Trophoblast cell (in vitro differentiated cells and primary cell): ENCODE results near the gene PIWIL4.
A peak's percentile ranks its signal among the peaks of the same experiment; 100 is the strongest.
"Not testable (repeated sequence)": the region's sequence is repeated elsewhere in the genome, so short reads cannot be mapped to it uniquely, and the experiment has no call there.

Experiments used
- DNase-seq, 2 donors: peaks; one replicate each; pipeline ENCODE4 v3.0.0-alpha.2; 2016
- H2AFZ ChIP-seq: 2 replicates; pipeline ENCODE4 v1.6.1; 2013; ENCODE audit warnings: low read length, moderate library complexity, mild to moderate bottlenecking; ENCODE audit not compliant: insufficient read depth, poor library complexity
- H2AK5ac ChIP-seq: 2 replicates; pipeline ENCODE4 v1.6.1; 2013; ENCODE audit warnings: mild to moderate bottlenecking, low read length
- H2BK120ac ChIP-seq: 2 replicates; pipeline ENCODE4 v1.6.1; 2013; ENCODE audit warnings: low read length, mild to moderate bottlenecking, moderate library complexity; ENCODE audit not compliant: insufficient read depth, poor library complexity
- H2BK12ac ChIP-seq: 2 replicates; pipeline ENCODE4 v1.6.1; 2013; ENCODE audit warnings: mild to moderate bottlenecking, low read length, moderate library complexity
- H2BK5ac ChIP-seq: 2 replicates; pipeline ENCODE4 v1.6.1; 2013; ENCODE audit warnings: low read length, low read depth, moderate library complexity, mild to moderate bottlenecking; ENCODE audit not compliant: poor library complexity
- H3K14ac ChIP-seq: 2 replicates; pipeline ENCODE4 v1.6.1; 2013; ENCODE audit warnings: mild to moderate bottlenecking, low read length
- H3K18ac ChIP-seq: 2 replicates; pipeline ENCODE4 v1.6.1; 2013; ENCODE audit warnings: mild to moderate bottlenecking, low read length
- H3K23ac ChIP-seq: 2 replicates; pipeline ENCODE4 v1.6.1; 2013; ENCODE audit warnings: low read length
- H3K27ac ChIP-seq: 2 replicates; pipeline ENCODE4 v1.5.1; 2013; ENCODE audit warnings: low read depth, mild to moderate bottlenecking, inconsistent platforms, low read length, moderate library complexity
- H3K27me3 ChIP-seq: 2 replicates; pipeline ENCODE4 v1.6.1; 2013; ENCODE audit warnings: inconsistent platforms, mild to moderate bottlenecking, low read length, moderate library complexity; ENCODE audit not compliant: insufficient read depth
- H3K36me3 ChIP-seq, 2 experiments: 1 replicate in 1 of 2; 2 replicates in 1 of 2; pipeline ENCODE4 v1.6.1; 2013; ENCODE audit warnings: low read length in 2 of 2, mild to moderate bottlenecking in 2 of 2, moderate library complexity in 1 of 2; ENCODE audit not compliant: insufficient read depth in 2 of 2, control insufficient read depth in 1 of 2
- H3K4ac ChIP-seq: 2 replicates; pipeline ENCODE4 v1.6.1; 2013; ENCODE audit warnings: low read depth, mild to moderate bottlenecking, low read length, moderate library complexity
- H3K4me1 ChIP-seq, 2 experiments: 1 replicate in 1 of 2; 2 replicates in 1 of 2; pipeline ENCODE4 v1.6.1; 2013; ENCODE audit warnings: low read length in 2 of 2, mild to moderate bottlenecking in 2 of 2, moderate library complexity in 1 of 2; ENCODE audit not compliant: insufficient read depth in 2 of 2, control insufficient read depth in 1 of 2
- H3K4me2 ChIP-seq: 2 replicates; pipeline ENCODE4 v1.6.1; 2013; ENCODE audit warnings: inconsistent platforms, mild to moderate bottlenecking, low read length, moderate library complexity
- H3K4me3 ChIP-seq: 2 replicates; pipeline ENCODE4 v1.5.1; 2013; ENCODE audit warnings: mild to moderate bottlenecking, low read depth, low read length, inconsistent platforms
- H3K79me1 ChIP-seq: one replicate; pipeline ENCODE4 v1.6.1; 2013; ENCODE audit warnings: low read length
- H3K79me2 ChIP-seq: 2 replicates; pipeline ENCODE4 v1.6.1; 2013; ENCODE audit warnings: low read length, mild to moderate bottlenecking; ENCODE audit not compliant: control insufficient read depth, insufficient read depth, poor library complexity
- H3K9ac ChIP-seq: 2 replicates; pipeline ENCODE4 v1.6.1; 2013; ENCODE audit warnings: mild to moderate bottlenecking, low read length
- H3K9me3 ChIP-seq: 2 replicates; pipeline ENCODE4 v1.6.1; 2013; ENCODE audit warnings: low read depth, mild to moderate bottlenecking, control low read depth, inconsistent platforms, low read length; ENCODE audit not compliant: insufficient read depth
- H4K12ac ChIP-seq: 2 replicates; pipeline ENCODE4 v1.6.1; 2013; ENCODE audit warnings: low read depth, mild to moderate bottlenecking, low read length, moderate library complexity
- H4K8ac ChIP-seq: 2 replicates; pipeline ENCODE4 v1.6.1; 2013; ENCODE audit warnings: low read depth, mild to moderate bottlenecking, low read length, moderate library complexity
- H4K91ac ChIP-seq: one replicate; pipeline ENCODE4 v1.6.1; 2013; ENCODE audit warnings: low read depth, mild to moderate bottlenecking, low read length, moderate library complexity
- WGBS: extraction: QIAGEN DNeasy Blood & Tissue Kit; methylation state at CpG from one replicate; pipeline ENCODE4 v1.1.7; 2013; ENCODE audit warnings: missing lambda C conversion rate; ENCODE audit not compliant: insufficient read length, insufficient coverage; ENCODE audit errors: extremely low coverage; 5-methylcytosine and 5-hydroxymethylcytosine counted together

Gene PIWIL4

DNA sequence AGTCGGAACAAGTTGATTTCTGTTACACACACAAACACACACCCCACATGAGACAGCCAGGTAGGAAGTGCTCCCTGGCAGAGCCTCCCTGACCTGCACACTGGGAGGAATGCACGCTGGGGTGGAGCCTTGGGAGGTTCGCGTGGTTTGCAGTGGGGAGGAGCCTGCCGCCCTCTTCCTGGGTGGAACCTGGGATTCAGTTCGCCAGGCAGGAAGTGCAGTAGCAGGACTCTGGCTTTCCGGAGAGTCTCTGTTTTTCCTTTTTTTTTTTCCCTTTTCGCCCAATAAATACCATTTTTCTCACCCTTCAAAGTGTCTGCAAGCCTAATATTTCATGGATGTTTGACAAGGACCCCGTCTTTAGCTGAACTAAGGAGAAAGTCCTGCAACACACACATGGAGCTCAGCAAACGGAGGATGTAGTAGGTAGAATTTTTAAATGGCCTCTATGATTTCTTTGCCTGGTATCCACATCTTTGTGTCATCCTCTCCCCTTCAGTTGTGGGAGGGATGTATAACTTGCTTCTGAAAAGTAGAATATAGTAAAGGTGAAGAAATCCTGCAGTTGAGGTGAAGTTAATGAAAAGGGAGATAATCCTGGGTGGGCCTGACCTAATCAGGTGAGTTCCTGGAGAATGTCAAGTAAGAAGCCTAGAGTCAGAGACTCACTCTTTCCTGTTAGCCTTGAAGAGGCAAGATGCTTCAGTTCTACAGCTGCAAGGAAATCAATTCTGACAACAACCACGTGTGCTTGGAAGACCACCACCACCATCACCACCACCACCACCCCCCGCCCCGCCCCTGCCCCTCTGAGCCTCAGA, 72.9 kb downstream of the PIWIL4 start:
- Histone ChIP-seq H3K23ac (no peak overlapping the region), H3K36me3 (no peaks in the 10 kb centered on the region), H3K79me1 (no peaks in the 10 kb centered on the region), H3K27ac (no peak overlapping the region), H2BK5ac (no peak overlapping the region), H2AFZ (no peak overlapping the region), H3K4me2 (no peak overlapping the region), H4K8ac (no peak overlapping the region), H3K4me1 (peaks cover 0 to 9% of the 10 kb centered on the region in 2 experiments), H2BK120ac (no peak overlapping the region), H3K9me3 (no peaks in the 10 kb centered on the region), H3K14ac (no peak overlapping the region), H3K27me3 (no peaks in the 10 kb centered on the region), H4K12ac (no peak overlapping the region), H3K4ac (no peak overlapping the region), H2BK12ac (no peak overlapping the region), H3K18ac (no peak overlapping the region), H2AK5ac (no peak overlapping the region), H3K9ac (no peak overlapping the region), H4K91ac (no peak overlapping the region), H3K4me3 (no peak overlapping the region), H3K79me2 (no peaks in the 10 kb centered on the region)
- WGBS, result no CpG with 5 or more reads among the region's 13 CpGs
- DNase-seq, result peak in 1 of 2 donors; percentile 29

GRCh38 chr11:94641167-94641761, 74.1 kb downstream of the PIWIL4 start:
- H3K4me1 ChIP-seq, result peaks cover 0 to 9% of the 10 kb centered on the region in 2 experiments
- no peaks in the 10 kb centered on the region for H3K79me1 ChIP-seq
- no CpG with 5 or more reads among the region's 8 CpGs for WGBS
- no peak overlapping the region for H2AFZ ChIP-seq
- H3K4ac ChIP-seq, result no peak overlapping the region
- H3K79me2 ChIP-seq, result no peaks in the 10 kb centered on the region
- no peak overlapping the region for H2BK5ac ChIP-seq
- H2AK5ac ChIP-seq, result no peak overlapping the region
- H4K12ac ChIP-seq, result no peak overlapping the region
- H3K14ac ChIP-seq, result no peak overlapping the region
- no peak overlapping the region for H3K18ac ChIP-seq
- no peak overlapping the region for H3K4me2 ChIP-seq
- no peak overlapping the region for H3K9ac ChIP-seq
- H4K8ac ChIP-seq, result no peak overlapping the region
- H2BK120ac ChIP-seq, result no peak overlapping the region
- H3K4me3 ChIP-seq, result no peak overlapping the region
- H3K9me3 ChIP-seq, result no peaks in the 10 kb centered on the region
- H3K23ac ChIP-seq, result no peak overlapping the region
- H3K27ac ChIP-seq, result no peak overlapping the region
- H3K27me3 ChIP-seq, result no peaks in the 10 kb centered on the region
- no peak overlapping the region for H2BK12ac ChIP-seq
- DNase-seq, result no peak
- no peak overlapping the region for H4K91ac ChIP-seq
- no peaks in the 10 kb centered on the region for H3K36me3 ChIP-seq

GRCh38 chr11:94643186-94643585, 76.0 kb downstream of the PIWIL4 start:
- not testable (repeated sequence) for H3K4ac ChIP-seq, H2BK120ac ChIP-seq, H3K36me3 ChIP-seq, H2BK5ac ChIP-seq, H2BK12ac ChIP-seq, H3K4me1 ChIP-seq, H4K8ac ChIP-seq, H4K12ac ChIP-seq, H3K27me3 ChIP-seq, DNase-seq, H3K23ac ChIP-seq, H3K18ac ChIP-seq, H3K27ac ChIP-seq, H3K4me2 ChIP-seq, H2AFZ ChIP-seq, H3K4me3 ChIP-seq, H3K79me2 ChIP-seq, H3K9me3 ChIP-seq, H4K91ac ChIP-seq, H3K79me1 ChIP-seq, H3K9ac ChIP-seq, H2AK5ac ChIP-seq, H3K14ac ChIP-seq
- WGBS, result no CpG with 5 or more reads among the region's 8 CpGs

GRCh38 chr11:94647926-94648325, 80.8 kb downstream of the PIWIL4 start:
- Histone ChIP-seq H3K18ac (no peak overlapping the region), H3K4me2 (no peak overlapping the region), H3K79me2 (peaks cover 1% of the 10 kb centered on the region), H3K14ac (no peak overlapping the region), H2AFZ (no peak overlapping the region), H4K8ac (no peak overlapping the region), H3K9ac (no peak overlapping the region), H2BK12ac (peak overlapping the region; percentile 65), H3K27me3 (no peaks in the 10 kb centered on the region), H4K91ac (no peak overlapping the region), H3K36me3 (no peaks in the 10 kb centered on the region), H3K4me1 (peaks cover 6 to 10% of the 10 kb centered on the region in 2 experiments), H2BK120ac (peak overlapping the region; percentile 25), H3K9me3 (no peaks in the 10 kb centered on the region), H3K27ac (no peak overlapping the region), H2BK5ac (no peak overlapping the region), H3K79me1 (peaks cover 7% of the 10 kb centered on the region), H3K23ac (no peak overlapping the region), H3K4me3 (no peak overlapping the region), H3K4ac (no peak overlapping the region), H2AK5ac (no peak overlapping the region), H4K12ac (no peak overlapping the region)
- no CpG with 5 or more reads among the region's 3 CpGs for WGBS
- DNase-seq, result no peak
